HEK293 (cell line): ENCODE measurements around the gene MED25.
A peak's percentile ranks its signal among the peaks of the same experiment; 100 is the strongest.

Experiments
- CTCF ChIA-PET: fragments of 350-600 bp; formaldehyde crosslinking; extraction: SDS; loops from one replicate; lab custom pipeline; 2021; ENCODE audit warnings: antibody characterized with exemption; lab: Yijun Ruan, JAX
- POLR2A ChIA-PET: fragments of 300-600 bp; formaldehyde crosslinking; extraction: SDS; loops from one replicate; lab custom pipeline; 2020; ENCODE audit warnings: antibody characterized with exemption, inconsistent platforms; lab: Yijun Ruan, JAX
- H3K27ac ChIP-seq: fragments of 200-500 bp; sonication (Bioruptor generic); 2 replicates; pipeline ENCODE4 v1.5.1; 2014; ENCODE audit warnings: low read depth, low read length, control low read depth, inconsistent platforms; ENCODE audit errors: extremely low read depth
- H3K36me3 ChIP-seq, 2 experiments: fragments of 200-500 bp in 1 of 2; sonication (Bioruptor generic) in 1 of 2; 1 replicate in 1 of 2; 2 replicates in 1 of 2; pipeline ENCODE4 v1.5.1; 2014 to 2017; ENCODE audit warnings: inconsistent platforms in 2 of 2, low read length in 2 of 2; ENCODE audit not compliant: control insufficient read depth in 2 of 2, insufficient read depth in 1 of 2
- H3K4me1 ChIP-seq: fragments of 200-500 bp; sonication (Bioruptor generic); 2 replicates; pipeline ENCODE4 v1.5.1; 2014; ENCODE audit warnings: mild to moderate bottlenecking, low read length, inconsistent platforms; ENCODE audit not compliant: control insufficient read depth, insufficient read depth
- H3K4me3 ChIP-seq: 2 replicates; pipeline ENCODE4 v1.5.1; 2011; ENCODE audit warnings: low read depth, mild to moderate bottlenecking, control low read depth, low read length, moderate library complexity
- H3K9me3 ChIP-seq: fragments of 200-500 bp; sonication (Bioruptor generic); 2 replicates; pipeline ENCODE4 v1.5.1; 2014; ENCODE audit warnings: low read depth, low read length, inconsistent platforms; ENCODE audit not compliant: control insufficient read depth, insufficient read depth
- IKZF3 ChIP-seq: fragments of 450-650 bp; IDR thresholded peaks from 2 replicates; pipeline ENCODE4 v1.5.0; 2018; ENCODE audit warnings: missing biosample characterization, mild to moderate bottlenecking, missing genetic modification characterization, moderate library complexity
- KLF1 ChIP-seq: fragments of 450-650 bp; formaldehyde crosslinking; IDR thresholded peaks from 2 replicates; pipeline ENCODE4 v1.5.1; 2016; ENCODE audit warnings: missing biosample characterization, missing genetic modification characterization
- KLF10 ChIP-seq: fragments of 450-650 bp; IDR thresholded peaks from 2 replicates; pipeline ENCODE4 v1.5.1; 2018; ENCODE audit warnings: missing biosample characterization, mild to moderate bottlenecking, missing genetic modification characterization
- REPIN1 ChIP-seq: fragments of 450-650 bp; formaldehyde crosslinking; IDR thresholded peaks from 2 replicates; pipeline ENCODE4 v1.5.1; 2017; ENCODE audit warnings: missing biosample characterization, missing genetic modification characterization, low read depth
- ZBTB8A ChIP-seq: fragments of 450-650 bp; formaldehyde crosslinking; IDR thresholded peaks from 2 replicates; pipeline ENCODE4 v1.5.1; 2016; ENCODE audit warnings: missing biosample characterization, missing genetic modification characterization
- ZFP37 ChIP-seq: fragments of 450-650 bp; formaldehyde crosslinking; IDR thresholded peaks from 2 replicates; pipeline ENCODE4 v1.5.1; 2016; ENCODE audit warnings: missing biosample characterization, missing genetic modification characterization
- ZIC2 ChIP-seq: fragments of 450-650 bp; formaldehyde crosslinking; IDR thresholded peaks from 2 replicates; pipeline ENCODE4 v1.5.1; 2016; ENCODE audit warnings: missing biosample characterization, missing genetic modification characterization
- ZNF138 ChIP-seq: fragments of 450-650 bp; formaldehyde crosslinking; IDR thresholded peaks from 2 replicates; pipeline ENCODE4 v1.5.1; 2016; ENCODE audit warnings: missing biosample characterization, missing genetic modification characterization, borderline replicate concordance
- ZNF324 ChIP-seq: fragments of 450-650 bp; formaldehyde crosslinking; IDR thresholded peaks from 2 replicates; pipeline ENCODE4 v1.5.1; 2016; ENCODE audit warnings: missing biosample characterization, missing genetic modification characterization
- ZNF501 ChIP-seq: fragments of 450-650 bp; formaldehyde crosslinking; IDR thresholded peaks from 2 replicates; pipeline ENCODE4 v1.5.1; 2016; ENCODE audit warnings: missing biosample characterization, missing genetic modification characterization
- ZNF544 ChIP-seq: fragments of 450-650 bp; formaldehyde crosslinking; IDR thresholded peaks from 2 replicates; pipeline ENCODE4 v1.5.0; 2017; ENCODE audit warnings: missing biosample characterization, missing genetic modification characterization
- ZNF555 ChIP-seq: fragments of 450-650 bp; formaldehyde crosslinking; conservative IDR thresholded peaks from 2 replicates; pipeline ENCODE4 v1.5.1; 2017; ENCODE audit warnings: missing biosample characterization, mild to moderate bottlenecking, missing genetic modification characterization, inconsistent platforms
- ZNF600 ChIP-seq: fragments of 450-650 bp; formaldehyde crosslinking; IDR thresholded peaks from 2 replicates; pipeline ENCODE4 v1.5.1; 2016; ENCODE audit warnings: missing biosample characterization, missing genetic modification characterization
- ZNF701 ChIP-seq: fragments of 450-650 bp; formaldehyde crosslinking; IDR thresholded peaks from 2 replicates; pipeline ENCODE4 v1.5.1; 2016; ENCODE audit warnings: missing biosample characterization, missing genetic modification characterization
- TF ChIP-seq, protein P1 (sequence below): fragments of 450-650 bp; formaldehyde crosslinking; IDR thresholded peaks from 2 replicates; pipeline ENCODE4 v1.5.1; 2016; ENCODE audit warnings: missing biosample characterization, missing genetic modification characterization, borderline replicate concordance
- TF ChIP-seq, protein P2 (sequence below): fragments of 450-650 bp; formaldehyde crosslinking; IDR thresholded peaks from 2 replicates; pipeline ENCODE4 v1.5.1; 2016; ENCODE audit warnings: missing biosample characterization, missing genetic modification characterization
- TF ChIP-seq, protein P3 (sequence below): fragments of 450-650 bp; formaldehyde crosslinking; IDR thresholded peaks from 2 replicates; pipeline ENCODE4 v1.5.1; 2016; ENCODE audit warnings: missing biosample characterization, missing genetic modification characterization
- TF ChIP-seq, protein P4 (sequence below): fragments of 450-650 bp; formaldehyde crosslinking; IDR thresholded peaks from 2 replicates; pipeline ENCODE4 v1.5.1; 2016; ENCODE audit warnings: missing biosample characterization, missing genetic modification characterization
- TF ChIP-seq, protein P5 (sequence below): fragments of 450-650 bp; formaldehyde crosslinking; IDR thresholded peaks from 2 replicates; pipeline ENCODE4 v1.5.1; 2016; ENCODE audit warnings: missing biosample characterization, missing genetic modification characterization
- TF ChIP-seq, protein P6 (sequence below): sonication (generic); formaldehyde crosslinking; IDR thresholded peaks from 2 replicates; pipeline ENCODE4 v1.8.1; 2022; ENCODE audit warnings: mild to moderate bottlenecking, moderate library complexity, missing genetic modification reagents

MED25 gene

DNA sequence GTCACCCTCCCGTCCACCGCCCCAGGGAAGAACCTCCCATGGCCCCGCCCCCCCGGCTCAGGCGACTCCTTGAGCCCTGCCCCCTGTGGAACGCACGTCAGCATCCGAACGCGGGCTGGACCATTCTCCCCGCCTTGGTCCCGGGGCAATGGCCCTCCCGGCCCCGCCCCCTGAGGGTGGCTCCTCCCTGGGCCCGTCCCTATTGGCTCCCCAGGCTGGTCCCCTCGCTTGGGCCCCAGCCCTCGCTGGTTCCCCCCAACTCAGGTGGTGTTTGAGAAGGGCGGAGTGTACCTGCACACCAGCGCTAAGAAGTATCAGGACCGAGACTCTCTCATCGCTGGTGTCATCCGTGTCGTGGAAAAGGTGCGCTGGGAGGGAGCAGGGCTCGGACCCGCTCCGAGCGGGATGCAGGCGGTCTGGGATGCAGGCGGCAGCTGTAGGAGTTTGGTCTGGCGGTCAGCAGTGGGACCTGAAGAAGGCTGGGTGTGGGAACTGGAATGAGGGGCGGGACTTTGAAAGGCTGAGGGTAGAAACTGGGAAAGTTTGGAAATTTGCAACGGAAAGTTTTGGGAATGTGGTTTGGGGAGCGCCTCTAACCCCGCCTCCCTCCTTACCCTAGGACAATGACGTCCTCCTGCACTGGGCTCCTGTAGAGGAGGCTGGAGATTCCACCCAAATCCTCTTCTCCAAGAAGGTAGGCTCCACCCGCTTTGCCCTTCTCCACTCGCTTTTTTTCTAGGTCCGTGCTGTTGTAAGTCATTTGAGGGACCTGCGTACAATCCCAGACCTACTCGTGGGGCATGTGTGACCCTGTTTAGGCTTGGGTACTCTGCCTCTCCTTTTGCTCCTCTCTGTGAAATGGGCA, 60.0 kb downstream of the MED25 start:
- CTCF ChIA-PET = interaction anchor here (0.7 kb wide), 1 partner anchor 13 kb away, joined by 4 read pairs; no protein-coding TSS in a partner anchor
- TF ChIP-seq ZNF544 (tag by site-specific recombination) (no peak), ZIC2 (tag by site-specific recombination) (no peak), ZFP37 (tag by site-specific recombination) (no peak), ZNF701 (no peak), ZNF600 (tag by site-specific recombination) (peak; percentile 79), ZNF555 (tag by site-specific recombination) (no peak), KLF10 (peak; percentile 58; the same call in 1 of the 2 replicates), KLF1 (tag by site-specific recombination) (peak; percentile 62), ZNF501 (peak; percentile 24; the same call in 1 of the 2 replicates), ZBTB8A (tag by site-specific recombination) (no peak), ZNF138 (tag by site-specific recombination) (no peak), IKZF3 (tag by site-specific recombination) (peak; percentile 34; the same call in 1 of the 2 replicates), ZNF324 (tag by site-specific recombination) (no peak), REPIN1 (no peak)
- TF ChIP-seq, protein P1, sequence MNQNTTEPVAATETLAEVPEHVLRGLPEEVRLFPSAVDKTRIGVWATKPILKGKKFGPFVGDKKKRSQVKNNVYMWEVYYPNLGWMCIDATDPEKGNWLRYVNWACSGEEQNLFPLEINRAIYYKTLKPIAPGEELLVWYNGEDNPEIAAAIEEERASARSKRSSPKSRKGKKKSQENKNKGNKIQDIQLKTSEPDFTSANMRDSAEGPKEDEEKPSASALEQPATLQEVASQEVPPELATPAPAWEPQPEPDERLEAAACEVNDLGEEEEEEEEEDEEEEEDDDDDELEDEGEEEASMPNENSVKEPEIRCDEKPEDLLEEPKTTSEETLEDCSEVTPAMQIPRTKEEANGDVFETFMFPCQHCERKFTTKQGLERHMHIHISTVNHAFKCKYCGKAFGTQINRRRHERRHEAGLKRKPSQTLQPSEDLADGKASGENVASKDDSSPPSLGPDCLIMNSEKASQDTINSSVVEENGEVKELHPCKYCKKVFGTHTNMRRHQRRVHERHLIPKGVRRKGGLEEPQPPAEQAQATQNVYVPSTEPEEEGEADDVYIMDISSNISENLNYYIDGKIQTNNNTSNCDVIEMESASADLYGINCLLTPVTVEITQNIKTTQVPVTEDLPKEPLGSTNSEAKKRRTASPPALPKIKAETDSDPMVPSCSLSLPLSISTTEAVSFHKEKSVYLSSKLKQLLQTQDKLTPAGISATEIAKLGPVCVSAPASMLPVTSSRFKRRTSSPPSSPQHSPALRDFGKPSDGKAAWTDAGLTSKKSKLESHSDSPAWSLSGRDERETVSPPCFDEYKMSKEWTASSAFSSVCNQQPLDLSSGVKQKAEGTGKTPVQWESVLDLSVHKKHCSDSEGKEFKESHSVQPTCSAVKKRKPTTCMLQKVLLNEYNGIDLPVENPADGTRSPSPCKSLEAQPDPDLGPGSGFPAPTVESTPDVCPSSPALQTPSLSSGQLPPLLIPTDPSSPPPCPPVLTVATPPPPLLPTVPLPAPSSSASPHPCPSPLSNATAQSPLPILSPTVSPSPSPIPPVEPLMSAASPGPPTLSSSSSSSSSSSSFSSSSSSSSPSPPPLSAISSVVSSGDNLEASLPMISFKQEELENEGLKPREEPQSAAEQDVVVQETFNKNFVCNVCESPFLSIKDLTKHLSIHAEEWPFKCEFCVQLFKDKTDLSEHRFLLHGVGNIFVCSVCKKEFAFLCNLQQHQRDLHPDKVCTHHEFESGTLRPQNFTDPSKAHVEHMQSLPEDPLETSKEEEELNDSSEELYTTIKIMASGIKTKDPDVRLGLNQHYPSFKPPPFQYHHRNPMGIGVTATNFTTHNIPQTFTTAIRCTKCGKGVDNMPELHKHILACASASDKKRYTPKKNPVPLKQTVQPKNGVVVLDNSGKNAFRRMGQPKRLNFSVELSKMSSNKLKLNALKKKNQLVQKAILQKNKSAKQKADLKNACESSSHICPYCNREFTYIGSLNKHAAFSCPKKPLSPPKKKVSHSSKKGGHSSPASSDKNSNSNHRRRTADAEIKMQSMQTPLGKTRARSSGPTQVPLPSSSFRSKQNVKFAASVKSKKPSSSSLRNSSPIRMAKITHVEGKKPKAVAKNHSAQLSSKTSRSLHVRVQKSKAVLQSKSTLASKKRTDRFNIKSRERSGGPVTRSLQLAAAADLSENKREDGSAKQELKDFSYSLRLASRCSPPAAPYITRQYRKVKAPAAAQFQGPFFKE (tag by site-specific recombination) = no peak
- TF ChIP-seq, protein P2, sequence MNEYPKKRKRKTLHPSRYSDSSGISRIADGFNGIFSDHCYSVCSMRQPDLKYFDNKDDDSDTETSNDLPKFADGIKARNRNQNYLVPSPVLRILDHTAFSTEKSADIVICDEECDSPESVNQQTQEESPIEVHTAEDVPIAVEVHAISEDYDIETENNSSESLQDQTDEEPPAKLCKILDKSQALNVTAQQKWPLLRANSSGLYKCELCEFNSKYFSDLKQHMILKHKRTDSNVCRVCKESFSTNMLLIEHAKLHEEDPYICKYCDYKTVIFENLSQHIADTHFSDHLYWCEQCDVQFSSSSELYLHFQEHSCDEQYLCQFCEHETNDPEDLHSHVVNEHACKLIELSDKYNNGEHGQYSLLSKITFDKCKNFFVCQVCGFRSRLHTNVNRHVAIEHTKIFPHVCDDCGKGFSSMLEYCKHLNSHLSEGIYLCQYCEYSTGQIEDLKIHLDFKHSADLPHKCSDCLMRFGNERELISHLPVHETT (tag by site-specific recombination) = no peak
- TF ChIP-seq, protein P3, sequence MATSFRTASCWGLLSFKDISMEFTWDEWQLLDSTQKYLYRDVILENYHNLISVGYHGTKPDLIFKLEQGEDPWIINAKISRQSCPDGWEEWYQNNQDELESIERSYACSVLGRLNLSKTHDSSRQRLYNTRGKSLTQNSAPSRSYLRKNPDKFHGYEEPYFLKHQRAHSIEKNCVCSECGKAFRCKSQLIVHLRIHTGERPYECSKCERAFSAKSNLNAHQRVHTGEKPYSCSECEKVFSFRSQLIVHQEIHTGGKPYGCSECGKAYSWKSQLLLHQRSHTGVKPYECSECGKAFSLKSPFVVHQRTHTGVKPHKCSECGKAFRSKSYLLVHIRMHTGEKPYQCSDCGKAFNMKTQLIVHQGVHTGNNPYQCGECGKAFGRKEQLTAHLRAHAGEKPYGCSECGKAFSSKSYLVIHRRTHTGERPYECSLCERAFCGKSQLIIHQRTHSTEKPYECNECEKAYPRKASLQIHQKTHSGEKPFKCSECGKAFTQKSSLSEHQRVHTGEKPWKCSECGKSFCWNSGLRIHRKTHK (tag by site-specific recombination) = no peak
- TF ChIP-seq, protein P4, sequence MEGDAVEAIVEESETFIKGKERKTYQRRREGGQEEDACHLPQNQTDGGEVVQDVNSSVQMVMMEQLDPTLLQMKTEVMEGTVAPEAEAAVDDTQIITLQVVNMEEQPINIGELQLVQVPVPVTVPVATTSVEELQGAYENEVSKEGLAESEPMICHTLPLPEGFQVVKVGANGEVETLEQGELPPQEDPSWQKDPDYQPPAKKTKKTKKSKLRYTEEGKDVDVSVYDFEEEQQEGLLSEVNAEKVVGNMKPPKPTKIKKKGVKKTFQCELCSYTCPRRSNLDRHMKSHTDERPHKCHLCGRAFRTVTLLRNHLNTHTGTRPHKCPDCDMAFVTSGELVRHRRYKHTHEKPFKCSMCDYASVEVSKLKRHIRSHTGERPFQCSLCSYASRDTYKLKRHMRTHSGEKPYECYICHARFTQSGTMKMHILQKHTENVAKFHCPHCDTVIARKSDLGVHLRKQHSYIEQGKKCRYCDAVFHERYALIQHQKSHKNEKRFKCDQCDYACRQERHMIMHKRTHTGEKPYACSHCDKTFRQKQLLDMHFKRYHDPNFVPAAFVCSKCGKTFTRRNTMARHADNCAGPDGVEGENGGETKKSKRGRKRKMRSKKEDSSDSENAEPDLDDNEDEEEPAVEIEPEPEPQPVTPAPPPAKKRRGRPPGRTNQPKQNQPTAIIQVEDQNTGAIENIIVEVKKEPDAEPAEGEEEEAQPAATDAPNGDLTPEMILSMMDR = 0 out of 2 replicates have a peak, but pooled peaks have one; percentile 10
- TF ChIP-seq, protein P5, sequence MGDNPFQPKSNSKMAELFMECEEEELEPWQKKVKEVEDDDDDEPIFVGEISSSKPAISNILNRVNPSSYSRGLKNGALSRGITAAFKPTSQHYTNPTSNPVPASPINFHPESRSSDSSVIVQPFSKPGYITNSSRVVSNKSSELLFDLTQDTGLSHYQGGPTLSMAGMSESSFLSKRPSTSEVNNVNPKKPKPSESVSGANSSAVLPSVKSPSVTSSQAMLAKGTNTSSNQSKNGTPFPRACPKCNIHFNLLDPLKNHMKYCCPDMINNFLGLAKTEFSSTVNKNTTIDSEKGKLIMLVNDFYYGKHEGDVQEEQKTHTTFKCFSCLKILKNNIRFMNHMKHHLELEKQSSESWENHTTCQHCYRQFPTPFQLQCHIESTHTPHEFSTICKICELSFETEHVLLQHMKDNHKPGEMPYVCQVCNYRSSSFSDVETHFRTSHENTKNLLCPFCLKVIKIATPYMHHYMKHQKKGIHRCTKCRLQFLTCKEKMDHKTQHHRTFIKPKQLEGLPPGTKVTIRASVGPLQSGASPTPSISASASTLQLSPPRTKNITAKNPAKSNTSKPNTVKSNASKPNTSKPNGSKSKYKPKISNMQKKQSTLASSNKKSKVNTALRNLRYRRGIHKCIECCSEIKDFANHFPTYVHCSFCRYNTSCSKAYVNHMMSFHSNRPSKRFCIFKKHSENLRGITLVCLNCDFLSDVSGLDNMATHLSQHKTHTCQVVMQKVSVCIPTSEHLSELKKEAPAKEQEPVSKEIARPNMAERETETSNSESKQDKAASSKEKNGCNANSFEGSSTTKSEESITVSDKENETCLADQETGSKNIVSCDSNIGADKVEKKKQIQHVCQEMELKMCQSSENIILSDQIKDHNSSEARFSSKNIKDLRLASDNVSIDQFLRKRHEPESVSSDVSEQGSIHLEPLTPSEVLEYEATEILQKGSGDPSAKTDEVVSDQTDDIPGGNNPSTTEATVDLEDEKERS (tag by site-specific recombination) = no peak
- TF ChIP-seq, protein P6, sequence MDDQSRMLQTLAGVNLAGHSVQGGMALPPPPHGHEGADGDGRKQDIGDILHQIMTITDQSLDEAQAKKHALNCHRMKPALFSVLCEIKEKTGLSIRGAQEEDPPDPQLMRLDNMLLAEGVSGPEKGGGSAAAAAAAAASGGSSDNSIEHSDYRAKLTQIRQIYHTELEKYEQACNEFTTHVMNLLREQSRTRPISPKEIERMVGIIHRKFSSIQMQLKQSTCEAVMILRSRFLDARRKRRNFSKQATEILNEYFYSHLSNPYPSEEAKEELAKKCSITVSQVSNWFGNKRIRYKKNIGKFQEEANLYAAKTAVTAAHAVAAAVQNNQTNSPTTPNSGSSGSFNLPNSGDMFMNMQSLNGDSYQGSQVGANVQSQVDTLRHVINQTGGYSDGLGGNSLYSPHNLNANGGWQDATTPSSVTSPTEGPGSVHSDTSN = no peak

More for the DNA sequence above, 60.0 kb downstream of the MED25 start:
- no peaks in the 10 kb centered on the region for H3K9me3 ChIP-seq
- peaks cover 3 to 54% of the 10 kb centered on the region in 2 experiments; a peak in 2 of 3 replicates for H3K36me3 ChIP-seq
- peak overlapping the region; percentile 94 for H3K27ac ChIP-seq
- H3K4me1 ChIP-seq = peaks cover 9% of the 10 kb centered on the region
- POLR2A ChIA-PET = interaction anchor here (0.6 to 4.8 kb wide), 8 partner anchors 10 to 341 kb away, joined by 3 to 41 read pairs (median 12); partner anchors contain the start of genes ATF5, NUP62, PNKP and PRMT1
- H3K4me3 ChIP-seq = peak overlapping the region; percentile 79
